ENCODE results near the gene HDAC7.

DNA sequence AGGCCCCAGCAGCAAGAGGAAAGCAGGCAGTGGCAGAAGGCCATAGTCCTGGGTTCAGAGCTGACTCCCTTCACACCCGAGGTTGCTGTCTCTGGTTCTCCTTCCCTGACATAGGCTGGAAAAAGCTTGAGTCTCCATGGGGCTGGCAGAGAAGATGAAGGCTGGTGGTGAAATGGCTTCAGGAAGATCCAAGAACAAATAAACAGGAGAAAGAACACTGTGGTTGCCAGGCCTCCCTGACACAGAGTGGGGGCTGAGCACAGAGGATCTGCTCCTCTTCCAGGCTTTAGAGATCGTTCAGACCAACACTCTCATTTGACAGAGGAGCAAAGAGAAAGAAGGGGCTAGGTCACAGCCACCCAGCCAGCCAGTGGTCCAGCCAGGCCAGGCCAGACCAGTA, 14.3 kb downstream of the HDAC7 start:
- TF ChIP-seq POLR2AphosphoS5 (IDR thresholded peaks at IDR 0.05; ENCODE audit: low read depth, low read length) (no peak), POLR2A (IDR thresholded peaks at IDR 0.05; ENCODE audit: low read depth, low read length) (no peak), TAF1 (IDR thresholded peaks at IDR 0.05; ENCODE audit: borderline replicate concordance, low read depth, low read length) (no peak)

All from GM12892 (cell line).